Mesendoderm (in vitro differentiated cells): Measurements from ENCODE around the gene MYOD1.

Source experiments
- DNase-seq: peaks from one replicate; pipeline ENCODE4 v3.0.0; 2013
- H2AK5ac ChIP-seq: 2 replicates; pipeline ENCODE4 v1.6.1; 2013; ENCODE audit warnings: low read length, inconsistent platforms
- H2BK120ac ChIP-seq: 2 replicates; pipeline ENCODE4 v1.6.1; 2013; ENCODE audit warnings: low read depth, mild to moderate bottlenecking, low read length, moderate library complexity, mixed read lengths
- H2BK15ac ChIP-seq: replicated peaks from 2 replicates; pipeline ENCODE4 v1.6.1; 2013; ENCODE audit warnings: low read depth, mild to moderate bottlenecking, moderate library complexity
- H2BK5ac ChIP-seq: 2 replicates; pipeline ENCODE4 v1.6.1; 2013; ENCODE audit warnings: low read length, inconsistent platforms
- H3K18ac ChIP-seq: 2 replicates; pipeline ENCODE4 v1.6.1; 2013; ENCODE audit warnings: mild to moderate bottlenecking, low read length, mixed read lengths
- H3K23ac ChIP-seq: one replicate; pipeline ENCODE4 v1.6.1; 2013; ENCODE audit warnings: low read length
- H3K27ac ChIP-seq: 2 replicates; pipeline ENCODE4 v1.5.1; 2013; ENCODE audit warnings: low read depth, mild to moderate bottlenecking, inconsistent platforms, low read length, moderate library complexity
- H3K27me3 ChIP-seq: 2 replicates; pipeline ENCODE4 v1.6.1; 2013; ENCODE audit warnings: low read length, control low read depth, mild to moderate bottlenecking, inconsistent platforms; ENCODE audit not compliant: insufficient read depth, poor library complexity
- H3K36me3 ChIP-seq: 2 replicates; pipeline ENCODE4 v1.6.1; 2013; ENCODE audit warnings: low read length, inconsistent platforms; ENCODE audit not compliant: control insufficient read depth, insufficient read depth
- H3K4ac ChIP-seq: one replicate; pipeline ENCODE4 v1.6.1; 2013; ENCODE audit warnings: low read depth, mild to moderate bottlenecking, low read length, moderate library complexity
- H3K4me1 ChIP-seq: 2 replicates; pipeline ENCODE4 v1.6.1; 2013; ENCODE audit warnings: low read depth, low read length, inconsistent platforms; ENCODE audit not compliant: control insufficient read depth
- H3K4me2 ChIP-seq: 2 replicates; pipeline ENCODE4 v1.6.1; 2013; ENCODE audit warnings: low read length
- H3K4me3 ChIP-seq: 2 replicates; pipeline ENCODE4 v1.5.1; 2013; ENCODE audit warnings: mild to moderate bottlenecking, low read length
- H3K56ac ChIP-seq: one replicate; pipeline ENCODE4 v1.6.1; 2013; ENCODE audit warnings: low read length
- H3K79me1 ChIP-seq: 2 replicates; pipeline ENCODE4 v1.6.1; 2013; ENCODE audit warnings: low read length, inconsistent platforms
- H3K79me2 ChIP-seq: 2 replicates; pipeline ENCODE4 v1.6.1; 2013; ENCODE audit warnings: mild to moderate bottlenecking, low read length; ENCODE audit not compliant: control insufficient read depth, insufficient read depth
- H3K9ac ChIP-seq: 2 replicates; pipeline ENCODE4 v1.6.1; 2013; ENCODE audit warnings: low read length, inconsistent platforms
- H4K5ac ChIP-seq: one replicate; pipeline ENCODE4 v1.6.1; 2013; ENCODE audit warnings: low read length
- H4K8ac ChIP-seq: one replicate; pipeline ENCODE4 v1.6.1; 2013; ENCODE audit warnings: low read depth, mild to moderate bottlenecking, control low read depth, low read length, moderate library complexity
- WGBS: extraction: QIAGEN DNeasy Blood & Tissue Kit; methylation state at CpG from one replicate; pipeline ENCODE4 v1.1.7; 2013; ENCODE audit warnings: low lambda C conversion rate, missing lambda C conversion rate; ENCODE audit not compliant: insufficient coverage; ENCODE audit errors: extremely low coverage; 5-methylcytosine and 5-hydroxymethylcytosine counted together

MYOD1 gene

DNA sequence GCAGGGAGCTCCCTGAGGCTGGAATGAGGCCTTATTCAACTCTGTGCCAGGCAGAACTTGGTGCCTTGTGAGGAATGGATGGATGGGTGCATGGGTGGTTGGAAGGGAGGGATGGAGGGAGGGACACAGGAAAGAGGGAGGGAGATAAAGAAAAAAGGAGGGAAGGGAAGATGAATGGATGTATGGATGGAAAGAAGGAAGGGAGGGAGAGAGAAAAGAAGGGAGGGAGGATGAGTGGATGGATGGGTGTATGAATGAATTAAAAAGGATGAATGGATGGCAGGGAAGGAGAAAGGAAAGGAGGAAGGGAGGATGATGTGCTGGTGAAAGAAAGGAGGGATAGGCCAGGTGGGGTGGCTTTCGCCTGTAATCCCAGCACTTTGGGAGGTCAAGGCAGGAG lies 49.8 kb downstream of the MYOD1 start:
- Histone ChIP-seq H2BK15ac (no peak overlapping the region), H3K4me1 (no peaks in the 10 kb centered on the region), H3K23ac (no peak overlapping the region), H3K4me3 (no peak overlapping the region), H3K56ac (no peak overlapping the region), H2AK5ac (no peak overlapping the region), H2BK5ac (no peak overlapping the region), H3K4ac (no peak overlapping the region), H3K27me3 (no peaks in the 10 kb centered on the region), H4K5ac (no peak overlapping the region), H3K36me3 (no peaks in the 10 kb centered on the region), H3K18ac (no peak overlapping the region), H3K27ac (no peak overlapping the region), H4K8ac (no peak overlapping the region), H3K9ac (no peak overlapping the region), H3K79me1 (no peaks in the 10 kb centered on the region), H3K79me2 (no peaks in the 10 kb centered on the region), H3K4me2 (no peak overlapping the region), H2BK120ac (no peak overlapping the region)
- DNase-seq = no peak
- no CpG with 5 or more reads among the region's 1 CpG for WGBS

DNA sequence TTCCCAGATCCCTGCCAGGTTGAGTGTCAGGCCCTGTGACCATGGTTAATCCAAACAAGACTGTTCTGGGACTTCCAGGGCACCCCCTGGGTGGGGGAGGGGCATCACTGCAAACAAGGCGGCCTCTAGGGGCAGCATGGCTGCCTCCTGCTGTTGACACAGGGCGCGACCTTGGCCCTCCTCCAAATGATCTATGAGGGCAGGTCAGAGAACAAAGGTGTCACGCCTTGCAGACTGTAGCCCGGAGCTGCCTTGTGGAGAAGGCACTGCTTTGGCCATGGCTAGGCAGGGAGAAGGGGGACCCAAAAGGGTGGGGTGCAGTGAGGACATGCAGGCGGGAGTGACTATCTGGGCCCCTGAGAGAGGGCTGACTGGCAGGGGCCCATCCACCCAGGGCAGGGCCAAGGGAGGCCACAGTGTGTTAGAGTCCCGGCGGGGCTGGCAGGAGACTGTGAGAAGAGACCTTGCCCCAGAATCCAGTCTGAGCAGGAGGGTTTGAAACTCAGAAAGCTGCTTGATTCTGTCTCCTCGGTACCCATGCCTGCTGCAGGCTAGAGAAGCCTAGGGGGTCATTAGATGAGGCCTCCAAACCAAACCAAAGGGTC lies 50.8 kb downstream of the MYOD1 start:
- Histone ChIP-seq H3K18ac (no peak overlapping the region), H2BK5ac (no peak overlapping the region), H2BK120ac (no peak overlapping the region), H2AK5ac (no peak overlapping the region), H3K4me2 (no peak overlapping the region), H3K79me2 (no peaks in the 10 kb centered on the region), H3K56ac (peak overlapping the region; percentile 15), H4K5ac (no peak overlapping the region), H3K4me3 (no peak overlapping the region), H3K4me1 (no peaks in the 10 kb centered on the region), H3K36me3 (no peaks in the 10 kb centered on the region), H3K27ac (no peak overlapping the region), H2BK15ac (no peak overlapping the region), H3K23ac (no peak overlapping the region), H3K9ac (no peak overlapping the region), H3K79me1 (no peaks in the 10 kb centered on the region), H4K8ac (no peak overlapping the region), H3K27me3 (no peaks in the 10 kb centered on the region), H3K4ac (no peak overlapping the region)
- DNase-seq = peak; percentile 44
- WGBS = no CpG with 5 or more reads among the region's 9 CpGs

DNA sequence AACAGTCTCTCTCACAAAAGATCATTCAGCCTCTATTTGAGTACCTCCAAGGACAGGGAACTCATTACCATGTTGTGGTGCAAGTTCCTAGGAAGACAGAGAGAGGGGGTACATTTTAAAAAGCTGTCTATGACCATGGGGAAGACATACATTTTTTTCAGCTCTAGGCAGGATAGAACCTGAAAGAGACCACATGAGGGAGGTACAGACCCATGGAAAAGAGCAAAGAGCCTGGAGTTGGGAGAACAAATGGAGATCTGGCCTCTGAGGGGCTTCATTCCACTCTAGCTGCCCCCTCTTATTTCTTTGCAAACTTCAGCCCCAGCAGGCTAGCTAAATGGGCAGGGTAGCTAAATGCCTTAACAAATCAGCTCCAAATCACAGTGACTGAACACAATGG lies 51.5 kb downstream of the MYOD1 start:
- Histone ChIP-seq H3K4me3 (no peak overlapping the region), H2AK5ac (no peak overlapping the region)

DNA sequence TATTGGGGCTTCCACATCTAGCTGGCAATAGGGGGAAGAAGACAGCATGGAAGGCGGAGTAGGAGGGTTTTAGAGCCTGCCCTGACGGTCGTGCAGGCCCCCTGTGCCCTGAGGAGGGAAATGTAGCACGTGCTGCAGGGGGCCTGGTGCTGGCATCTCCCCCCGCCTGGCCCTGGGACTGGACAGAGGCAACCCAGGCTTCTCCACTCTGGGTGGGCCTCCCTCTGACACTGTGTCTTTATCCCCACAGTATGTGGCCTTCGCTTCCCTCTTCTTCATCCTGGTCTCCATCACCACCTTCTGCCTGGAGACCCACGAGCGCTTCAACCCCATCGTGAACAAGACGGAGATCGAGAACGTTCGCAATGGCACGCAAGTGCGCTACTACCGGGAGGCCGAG lies 52.0 kb downstream of the MYOD1 start:
- Histone ChIP-seq H3K27ac (no peak overlapping the region), H3K56ac (no peak overlapping the region), H3K9ac (no peak overlapping the region), H3K4ac (no peak overlapping the region), H3K4me2 (no peak overlapping the region), H2AK5ac (no peak overlapping the region), H3K27me3 (no peaks in the 10 kb centered on the region), H3K36me3 (no peaks in the 10 kb centered on the region), H4K8ac (no peak overlapping the region), H3K79me1 (no peaks in the 10 kb centered on the region), H3K23ac (no peak overlapping the region), H2BK5ac (no peak overlapping the region), H3K4me3 (no peak overlapping the region), H3K79me2 (no peaks in the 10 kb centered on the region), H3K18ac (no peak overlapping the region), H2BK120ac (no peak overlapping the region), H3K4me1 (no peaks in the 10 kb centered on the region), H2BK15ac (no peak overlapping the region), H4K5ac (no peak overlapping the region)
- no CpG with 5 or more reads among the region's 17 CpGs for WGBS
- DNase-seq = no peak

More for the DNA sequence above, 51.5 kb downstream of the MYOD1 start:
- no peak overlapping the region for H3K18ac ChIP-seq
- H3K79me1 ChIP-seq = no peaks in the 10 kb centered on the region
- no peak overlapping the region for H3K4ac ChIP-seq
- no peaks in the 10 kb centered on the region for H3K4me1 ChIP-seq
- no peak overlapping the region for H3K56ac ChIP-seq
- no peaks in the 10 kb centered on the region for H3K27me3 ChIP-seq
- no peak for DNase-seq
- H3K36me3 ChIP-seq = no peaks in the 10 kb centered on the region
- H3K23ac ChIP-seq = no peak overlapping the region
- H2BK120ac ChIP-seq = no peak overlapping the region
- H2BK5ac ChIP-seq = no peak overlapping the region
- no peak overlapping the region for H3K27ac ChIP-seq
- no peak overlapping the region for H4K5ac ChIP-seq
- no peak overlapping the region for H2BK15ac ChIP-seq
- no peak overlapping the region for H3K9ac ChIP-seq
- H3K4me2 ChIP-seq = no peak overlapping the region
- H4K8ac ChIP-seq = no peak overlapping the region
- H3K79me2 ChIP-seq = no peaks in the 10 kb centered on the region
